Calu3 (cell line): Measurements from ENCODE around the gene MYL12B. TPM values are rescaled to one million over a fixed set of nuclear protein-coding genes. Genes with fewer than 3 reads are reported as not detected.

Experiments
- BruUV-seq: library from RNA; stranded (reverse); fragments of 400-500 nt; replicated peaks from 2 replicates; lab custom pipeline; 2021; lab: Mats Ljungman, UMichigan
- CTCF ChIA-PET: fragments of 300-600 bp; sonication (Branson Sonifier 250); formaldehyde crosslinking; loops from one replicate; lab custom pipeline; 2022; ENCODE audit warnings: antibody characterized with exemption; lab: Charles Lee
- DNase-seq: peaks from one replicate; pipeline ENCODE4 v3.0.0; 2022
- H3K27ac Mint-ChIP-seq: one replicate; pipeline ENCODE4 v1.8.0; 2022; ENCODE audit warnings: mixed read lengths; ENCODE audit not compliant: unreplicated experiment
- H3K27me3 Mint-ChIP-seq: one replicate; pipeline ENCODE4 v1.8.0; 2022; ENCODE audit warnings: mixed read lengths; ENCODE audit not compliant: unreplicated experiment
- H3K36me3 Mint-ChIP-seq: one replicate; pipeline ENCODE4 v1.8.0; 2022; ENCODE audit warnings: mild to moderate bottlenecking, moderate library complexity, mixed read lengths; ENCODE audit not compliant: insufficient read depth, unreplicated experiment
- H3K4me1 Mint-ChIP-seq: one replicate; pipeline ENCODE4 v1.8.0; 2022; ENCODE audit warnings: mild to moderate bottlenecking, low read depth, mixed read lengths; ENCODE audit not compliant: unreplicated experiment
- H3K4me3 Mint-ChIP-seq: one replicate; pipeline ENCODE4 v1.8.0; 2022; ENCODE audit warnings: mild to moderate bottlenecking, low read depth, moderate library complexity, mixed read lengths; ENCODE audit not compliant: unreplicated experiment
- H3K9me3 Mint-ChIP-seq: one replicate; pipeline ENCODE4 v1.8.0; 2022; ENCODE audit warnings: low read depth, mixed read lengths; ENCODE audit not compliant: unreplicated experiment
- CTCF ChIP-seq: fragments of 200-600 bp; IDR thresholded peaks from one replicate; pipeline ENCODE4 v1.8.0; 2022; ENCODE audit warnings: antibody characterized with exemption; ENCODE audit not compliant: unreplicated experiment
- intact Hi-C: fragments of 100-400 bp; cut with micrococcal nuclease; formaldehyde crosslinking; loops from one replicate; pipeline ENCODE4 v1.10.0; 2022; ENCODE audit not compliant: unreplicated experiment
- total RNA-seq: library from RNA; stranded (reverse); gene quantifications from 2 replicates; pipeline ENCODE4 v1.2.3, GENCODE V29; 2022

The MYL12B gene
- total RNA-seq, 1 experiment from 2014 or later = 523 TPM

DNA sequence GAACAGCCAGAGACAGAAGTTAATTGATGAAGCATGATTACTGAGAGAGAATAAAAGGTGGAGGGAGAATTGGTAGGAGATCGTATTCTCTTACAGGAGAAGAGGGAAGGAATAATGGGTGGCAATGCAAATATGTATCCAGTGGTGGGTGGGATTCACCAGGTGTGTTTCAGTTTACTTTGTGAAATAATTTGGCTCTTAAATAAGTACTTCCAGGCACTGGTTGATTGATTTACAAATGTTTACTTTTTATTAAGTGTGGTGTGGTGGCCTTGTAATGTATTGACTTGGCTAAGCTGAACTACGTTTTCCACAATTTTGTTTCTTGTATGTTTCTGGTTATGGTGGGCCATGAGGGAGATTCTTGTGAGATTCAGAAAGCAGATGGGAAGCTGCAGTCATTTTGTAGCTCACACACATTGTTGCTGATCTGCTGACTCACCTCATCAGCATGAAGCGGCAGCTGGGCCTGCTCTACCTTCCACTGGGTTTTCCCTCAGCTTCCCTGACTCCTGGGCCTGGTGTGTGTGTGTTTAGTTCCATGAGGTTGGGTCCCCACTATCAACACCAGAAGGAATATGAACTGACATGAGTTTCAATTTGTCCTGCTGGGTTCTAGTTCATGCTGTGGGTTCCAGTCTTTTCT lies 32.6 kb downstream of the MYL12B start:
- Mint-ChIP-seq H3K36me3 (peaks cover 17% of the 10 kb centered on the region), H3K4me1 (peaks cover 8% of the 10 kb centered on the region), H3K27me3 (no peaks in the 10 kb centered on the region), H3K4me3 (no peak overlapping the region), H3K27ac (no peak overlapping the region), H3K9me3 (peaks cover 12% of the 10 kb centered on the region)
- intact Hi-C loops = no loop called here
- DNase-seq = no peak
- BruUV-seq = no TSS peak
- no peak for TF ChIP-seq CTCF
- CTCF ChIA-PET = interaction anchor here (0.6 kb wide), 2 partner anchors 128 to 251 kb away, joined by 3 to 5 read pairs; no protein-coding TSS in a partner anchor

GRCh38 chr18:3297025-3297984 lies 35.4 kb downstream of the MYL12B start:
- CTCF ChIA-PET = interaction anchor here (0.8 to 2.2 kb wide), 17 partner anchors 15 to 374 kb away, joined by 3 to 16 read pairs (median 4); no protein-coding TSS in a partner anchor
- Mint-ChIP-seq H3K36me3 (peaks cover 17% of the 10 kb centered on the region), H3K27me3 (peaks cover 16% of the 10 kb centered on the region), H3K4me1 (peaks cover 8% of the 10 kb centered on the region), H3K9me3 (peaks cover 4% of the 10 kb centered on the region), H3K27ac (peak overlapping the region; percentile 77), H3K4me3 (peak overlapping the region; percentile 91)
- intact Hi-C loops = no loop called here
- peak; percentile 50 for TF ChIP-seq CTCF
- peak; percentile 94 for DNase-seq
- BruUV-seq = TSS peak; percentile 89

DNA sequence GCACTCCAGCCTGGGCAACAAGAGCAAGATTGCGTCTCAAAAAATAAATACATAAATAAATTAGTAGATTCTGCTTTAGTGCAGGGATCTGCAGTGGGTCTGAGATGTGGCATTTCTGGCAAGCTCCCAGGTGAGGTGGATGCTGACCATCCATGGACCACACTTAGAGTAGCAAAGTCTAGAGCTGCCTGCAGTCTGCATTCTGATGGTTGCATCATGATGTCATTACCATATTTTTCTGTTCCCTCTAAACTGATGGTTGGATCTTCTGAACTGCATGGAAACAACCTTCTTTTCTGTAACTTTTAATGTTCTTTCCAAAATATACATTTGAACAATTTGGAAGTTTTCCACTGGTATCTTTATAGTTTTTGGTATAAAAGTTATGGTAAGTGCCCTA lies 42.9 kb downstream of the MYL12B start:
- Mint-ChIP-seq H3K9me3 (no peaks in the 10 kb centered on the region), H3K27ac (no peak overlapping the region), H3K36me3 (no peaks in the 10 kb centered on the region), H3K27me3 (peaks cover 16% of the 10 kb centered on the region), H3K4me1 (peaks cover 14% of the 10 kb centered on the region), H3K4me3 (no peak overlapping the region)
- no TSS peak for BruUV-seq
- TF ChIP-seq CTCF = no peak
- intact Hi-C loops = no loop called here
- CTCF ChIA-PET = no interaction called here
- DNase-seq = no peak

DNA sequence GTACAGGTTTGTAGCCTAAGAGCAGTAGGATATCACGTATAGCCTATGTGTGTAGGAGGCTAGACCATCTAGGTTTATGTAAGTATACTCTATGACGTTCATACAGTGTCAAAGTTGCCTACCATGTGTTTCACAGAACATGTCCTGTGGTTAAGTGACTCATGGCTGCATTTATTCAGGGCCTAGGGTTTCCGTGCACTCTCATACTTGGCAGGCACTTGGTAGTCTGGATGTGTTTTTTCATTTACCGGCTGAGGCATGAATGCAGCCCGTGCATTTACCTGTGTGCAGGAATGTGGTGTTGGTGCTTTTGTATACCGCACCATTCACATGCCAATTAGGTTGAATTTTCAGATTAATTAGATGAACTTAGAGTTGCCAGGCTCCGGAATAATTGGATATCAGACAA lies 43.4 kb downstream of the MYL12B start:
- TF ChIP-seq CTCF = no peak
- no peaks in the 10 kb centered on the region for H3K9me3 Mint-ChIP-seq
- BruUV-seq = no TSS peak
- intact Hi-C loops = no loop called here
- no peak overlapping the region for H3K4me3 Mint-ChIP-seq
- H3K4me1 Mint-ChIP-seq = peaks cover 14% of the 10 kb centered on the region
- no peaks in the 10 kb centered on the region for H3K36me3 Mint-ChIP-seq
- H3K27me3 Mint-ChIP-seq = peaks cover 13% of the 10 kb centered on the region
- peak; percentile 28 for DNase-seq
- H3K27ac Mint-ChIP-seq = no peak overlapping the region
- CTCF ChIA-PET = no interaction called here
